Suprapubic skin (tissue), 3 donors: Measurements from ENCODE around the gene HAPLN3.

ENCODE experiments used
- CTCF ChIP-seq, 2 donors: fragments of 200-600 bp in 1 of 2; fragments of 450-650 bp in 1 of 2; sonication (generic) in 1 of 2; IDR thresholded peaks; one replicate each; pipeline ENCODE4 v1.5.1; 2016 to 2019; ENCODE audit warnings: antibody characterized with exemption in 2 of 2, mild to moderate bottlenecking in 1 of 2, moderate library complexity in 1 of 2
- EP300 ChIP-seq: sonication (generic); formaldehyde crosslinking; IDR thresholded peaks from one replicate; pipeline ENCODE4 v1.6.1; 2017; ENCODE audit warnings: antibody characterized with exemption
- POLR2A ChIP-seq, 2 donors: fragments of 450-650 bp; IDR thresholded peaks; one replicate each; pipeline ENCODE4 v1.6.1; 2017; ENCODE audit warnings: antibody characterized with exemption in 2 of 2, mild to moderate bottlenecking in 2 of 2, moderate library complexity in 2 of 2

GRCh38 chr15:88896333-88897033, 1.1 kb upstream of the HAPLN3 start:
- TF ChIP-seq POLR2A (IDR thresholded peaks at IDR 0.05) (no peak), CTCF (IDR thresholded peaks at IDR 0.05) (no peak), EP300 (no peak)
